ENCODE data around the gene RTTN. TPM values are rescaled to one million over a fixed set of nuclear protein-coding genes. Genes with fewer than 3 reads are reported as not detected.

The RTTN gene
- total and polyA plus RNA-seq, 10 of the 15 experiments (the other 5 are each of a cell fraction or from before 2014, with no cell fraction given) = 9.4 to 36.6 (median 15.7) TPM

GRCh38 chr18:70200286-70200685, 5.2 kb downstream of the RTTN start:
- no peak overlapping the region for H2AFZ ChIP-seq (ENCODE audit: control insufficient read depth, low read depth, low read length)
- ChIA-PET CTCF (interaction anchor here (0.8 to 1.6 kb wide), 4 partner anchors 9 to 291 kb away, joined by 3 to 6 read pairs (median 4); no protein-coding TSS in a partner anchor), SMC1A (ENCODE audit: uncharacterized antibody, unreplicated experiment) (no interaction called here), RAD21 (ENCODE audit: unreplicated experiment) (no interaction called here), POLR2A (no interaction called here)
- H3K4me1 ChIP-seq (ENCODE audit: control insufficient read depth, insufficient read depth, low read length) = peaks cover 5% of the 10 kb centered on the region
- in situ Hi-C loops (cut with MboI) (loop anchor here (10.0 kb wide), 1 partner anchor 1485 kb away; the partner anchor contains the start of gene TMX3), intact Hi-C loops (cut with micrococcal nuclease; ENCODE audit: unreplicated experiment) (loop anchor here (10.0 kb wide), 1 partner anchor 1485 kb away; the partner anchor contains the start of gene TMX3)
- FAIRE-seq (no peak), DNase-seq (ENCODE audit: low read depth, low spot score) (no peak), ATAC-seq (no peak)
- no peak overlapping the region for H3K4me3 ChIP-seq
- peaks cover 0 to 19% of the 10 kb centered on the region in 2 experiments; a peak in 3 of 4 replicates for H3K36me3 ChIP-seq (ENCODE audit: control insufficient read depth in 2 of 2, insufficient read depth in 2 of 2, low read length in 1 of 2)
- H3K9me3 ChIP-seq (replicated peaks; ENCODE audit: control insufficient read depth, insufficient read depth, low read length) = no peaks in the 10 kb centered on the region
- TF ChIP-seq CEBPZ (IDR thresholded peaks at IDR 0.05; ENCODE audit: low read depth, low read length) = no peak
- TF ChIP-seq ATF3 (IDR thresholded peaks at IDR 0.05; ENCODE audit: borderline replicate concordance, extremely low read depth, low read depth, low read length) = no peak
- no peak for TF ChIP-seq IKZF2 (IDR thresholded peaks at IDR 0.05)
- no peak overlapping the region for H3K27ac ChIP-seq (ENCODE audit: control insufficient read depth, insufficient read depth)
- no peaks in the 10 kb centered on the region for H4K20me1 ChIP-seq (ENCODE audit: control insufficient read depth, insufficient read depth)
- H3K27me3 ChIP-seq (replicated peaks in 1 of 2; ENCODE audit: control insufficient read depth in 2 of 2, insufficient read depth in 2 of 2, low read length in 1 of 2) = no peaks in the 10 kb centered on the region
- H3K9ac ChIP-seq (ENCODE audit: control insufficient read depth, insufficient read depth, low read length) = no peak overlapping the region
- no peak overlapping the region for H3K4me2 ChIP-seq (ENCODE audit: control insufficient read depth, insufficient read depth)
- no TSS peak for BruUV-seq (replicated peaks)
- peaks cover 16% of the 10 kb centered on the region for H3K79me2 ChIP-seq (ENCODE audit: control insufficient read depth, insufficient read depth, low read length)
- 0% methylated on average over 1 of the region's 1 CpG for WGBS (ENCODE audit: insufficient coverage, insufficient replicate concordance, low lambda C conversion rate, missing lambda C conversion rate)
